B cell (primary cell): Measurements from ENCODE around the gene PPP1R16B. TPM values are rescaled to one million over a fixed set of nuclear protein-coding genes. Genes with fewer than 3 reads are reported as not detected.

Experiments
- ATAC-seq: fragments of 200-7000 bp; cut with Tn5 transposase; one replicate; pipeline ENCODE4 v1.10.0; 2021; ENCODE audit warnings: low read depth, mild to moderate bottlenecking, moderate number of reproducible peaks, moderate library complexity
- CTCF ChIA-PET: fragments of 350-600 bp; sonication (Branson Sonifier 250); formaldehyde crosslinking; loops from one replicate; lab custom pipeline; 2021; ENCODE audit warnings: antibody characterized with exemption, inconsistent platforms; lab: Charles Lee
- POLR2A ChIA-PET: fragments of 350-600 bp; sonication (Branson Sonifier 250); formaldehyde crosslinking; loops from one replicate; lab custom pipeline; 2021; ENCODE audit warnings: antibody characterized with exemption; lab: Charles Lee
- DNase-seq: peaks from one replicate; pipeline ENCODE4 v3.0.0; 2013
- H2AFZ ChIP-seq: 2 replicates; pipeline ENCODE4 v1.6.1; 2012; ENCODE audit warnings: mild to moderate bottlenecking, low read depth, low read length; ENCODE audit not compliant: insufficient read depth, poor library complexity, severe bottlenecking
- H3K27ac ChIP-seq, 2 donors: 1 replicate in 1 of 2; 2 replicates in 1 of 2; pipeline ENCODE4 v1.5.1; 2012 to 2013; ENCODE audit warnings: low read length in 2 of 2, mild to moderate bottlenecking in 2 of 2, moderate library complexity in 1 of 2
- H3K27me3 ChIP-seq, 4 experiments: fragments of 200-600 bp in 1 of 4; sonication (generic) in 1 of 4; replicated peaks in 1 of 4; 1 replicate in 2 of 4; 2 replicates in 2 of 4; pipeline versions ENCODE4 v1.6.1 to v1.7.0; 2013 to 2016; ENCODE audit warnings: low read length in 3 of 4, mild to moderate bottlenecking in 2 of 4, mixed read lengths in 1 of 4, moderate library complexity in 1 of 4; ENCODE audit not compliant: insufficient read depth in 4 of 4, control insufficient read depth in 3 of 4; ENCODE audit errors: control extremely low read depth in 1 of 4
- H3K36me3 ChIP-seq, 2 experiments: replicated peaks in 1 of 2; 1 replicate in 1 of 2; 2 replicates in 1 of 2; pipeline versions ENCODE4 v1.6.1 to v1.7.1; 2013; ENCODE audit warnings: low read length in 1 of 2; ENCODE audit not compliant: insufficient read depth in 2 of 2, control insufficient read depth in 1 of 2; ENCODE audit errors: control extremely low read depth in 1 of 2, extremely low read depth in 1 of 2
- H3K4me1 ChIP-seq, 2 donors: fragments of 200-600 bp in 1 of 2; sonication (generic) in 1 of 2; 1 replicate in 1 of 2; 2 replicates in 1 of 2; pipeline versions ENCODE4 v1.5.1 to v1.6.1; 2013 to 2017; ENCODE audit warnings: low read length in 2 of 2; ENCODE audit not compliant: control insufficient read depth in 2 of 2, insufficient read depth in 2 of 2
- H3K4me2 ChIP-seq: replicated peaks from 2 replicates; pipeline ENCODE3; 2012; ENCODE audit warnings: mild to moderate bottlenecking, low read depth, low read length; ENCODE audit not compliant: poor library complexity, severe bottlenecking
- H3K4me3 ChIP-seq, 5 experiments: fragments of 200-600 bp in 1 of 5; sonication (generic) in 1 of 5; 1 replicate in 3 of 5; 2 replicates in 2 of 5; pipeline versions ENCODE4 v1.5.1 to v1.7.0; 2011 to 2016; ENCODE audit warnings: low read length in 4 of 5, mild to moderate bottlenecking in 4 of 5, low read depth in 2 of 5, control low read depth in 1 of 5, moderate library complexity in 1 of 5; ENCODE audit not compliant: insufficient read depth in 1 of 5; ENCODE audit errors: control extremely low read depth in 1 of 5, extremely low read depth in 1 of 5
- H3K79me2 ChIP-seq: fragments of 200-600 bp; sonication (generic); one replicate; pipeline ENCODE4 v1.6.0; 2016; ENCODE audit warnings: low read length; ENCODE audit not compliant: control insufficient read depth, insufficient read depth
- H3K9ac ChIP-seq: fragments of 200-600 bp; sonication (generic); 2 replicates; pipeline ENCODE4 v1.6.1; 2017; ENCODE audit warnings: mild to moderate bottlenecking, low read length, moderate library complexity
- H3K9me3 ChIP-seq, 3 donors: one replicate each; pipeline versions ENCODE4 v1.6.1 to v1.7.1; 2013; ENCODE audit warnings: low read length in 2 of 3; ENCODE audit not compliant: control insufficient read depth in 2 of 3, insufficient read depth in 1 of 3; ENCODE audit errors: control extremely low read depth in 1 of 3
- H4K20me1 ChIP-seq: 2 replicates; pipeline ENCODE4 v1.6.0; 2012; ENCODE audit warnings: mild to moderate bottlenecking, low read length; ENCODE audit not compliant: insufficient read depth, control insufficient read depth, poor library complexity, severe bottlenecking
- H3K27ac Mint-ChIP-seq: one replicate; pipeline ENCODE4 v1.8.0; 2021; ENCODE audit warnings: mixed read lengths
- H3K27me3 Mint-ChIP-seq: one replicate; pipeline ENCODE4 v1.8.0; 2021; ENCODE audit warnings: mixed read lengths
- H3K4me1 Mint-ChIP-seq: one replicate; pipeline ENCODE4 v1.8.0; 2021; ENCODE audit warnings: mixed read lengths
- H3K4me3 Mint-ChIP-seq: one replicate; pipeline ENCODE4 v1.8.0; 2021; ENCODE audit warnings: mixed read lengths
- H3K9me3 Mint-ChIP-seq: one replicate; pipeline ENCODE4 v1.8.0; 2022; ENCODE audit warnings: mixed read lengths; ENCODE audit not compliant: insufficient read depth
- EZH2 ChIP-seq: IDR thresholded peaks from 2 replicates; pipeline ENCODE4 v1.6.1; 2012; ENCODE audit warnings: borderline replicate concordance, low read depth, mild to moderate bottlenecking, moderate library complexity, low read length; ENCODE audit not compliant: insufficient read depth, poor library complexity, severe bottlenecking
- WGBS: methylation state at CpG from one replicate; pipeline ENCODE4 v1.1.5; 2013; ENCODE audit warnings: missing lambda C conversion rate; ENCODE audit not compliant: insufficient coverage; 5-methylcytosine and 5-hydroxymethylcytosine counted together
- intact Hi-C: fragments of 100-400 bp; cut with micrococcal nuclease; formaldehyde crosslinking; loops from one replicate; pipeline ENCODE4 v1.10.0; 2022
- polyA plus RNA-seq: library from polyadenylated mRNA; depleted of rRNA; stranded (reverse); fragments of >200 nt; gene quantifications from 2 replicates; pipeline ENCODE4 v1.2.3, GENCODE V29; 2012
- total RNA-seq, 2 donors: library from RNA; stranded (reverse); fragments of 120-200 nt in 1 of 2; gene quantifications; 1 replicate in 1 of 2; 2 replicates in 1 of 2; pipeline versions ENCODE4 v1.2.3 to v1.2.4, GENCODE V29; 2013 to 2022
- TF ChIP-seq, protein P1 (sequence below): fragments of 200-600 bp; IDR thresholded peaks from one replicate; pipeline ENCODE4 v1.8.0; 2022; ENCODE audit warnings: antibody characterized with exemption, mild to moderate bottlenecking

The PPP1R16B gene
- total and polyA plus RNA-seq, 2 donors (not counting 1 experiment from before 2014, with no cell fraction given) = 58.8 to 108 TPM

DNA sequence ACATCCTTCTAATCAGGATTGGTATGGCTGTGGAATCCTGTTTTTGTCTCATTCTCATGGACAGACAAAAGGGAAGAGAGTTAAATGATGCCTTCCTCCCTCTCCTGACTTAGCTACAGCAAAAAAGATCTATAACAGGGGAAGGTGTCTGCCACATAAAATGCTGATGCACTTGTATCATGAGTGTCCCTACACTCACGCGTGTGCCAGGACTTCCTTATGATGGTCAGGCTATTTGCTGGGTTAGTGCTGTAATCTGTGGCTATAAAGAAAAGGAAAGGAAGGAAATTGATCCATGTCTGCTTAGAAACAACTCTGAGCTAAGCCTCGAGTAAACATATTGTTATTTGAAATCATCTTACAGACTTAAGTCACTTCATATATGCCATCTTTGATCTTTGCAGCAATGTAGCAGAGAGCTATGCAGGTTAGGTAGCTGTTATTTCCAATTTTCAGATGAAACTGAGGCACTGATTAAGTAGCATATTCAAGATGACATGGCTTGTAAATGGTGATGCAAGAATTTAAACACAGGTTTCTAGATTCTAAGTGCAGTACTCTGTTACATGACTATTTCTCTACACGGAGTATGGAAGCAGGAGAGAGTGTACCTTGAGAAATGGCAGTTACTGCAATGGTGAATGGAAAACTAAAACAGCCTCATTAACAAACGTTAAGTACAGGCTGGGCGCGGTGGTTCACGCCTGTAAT is 148.3 kb downstream of the PPP1R16B start:
- no peak for ATAC-seq
- no peaks in the 10 kb centered on the region for H4K20me1 ChIP-seq
- no peaks in the 10 kb centered on the region for H3K4me1 ChIP-seq
- Mint-ChIP-seq H3K27me3 (no peaks in the 10 kb centered on the region), H3K27ac (no peak overlapping the region), H3K4me1 (no peaks in the 10 kb centered on the region), H3K9me3 (no peaks in the 10 kb centered on the region), H3K4me3 (no peak overlapping the region)
- no peak overlapping the region for H3K27ac ChIP-seq
- H3K4me2 ChIP-seq = no peak overlapping the region
- no peak overlapping the region for H2AFZ ChIP-seq
- intact Hi-C loops = no loop called here
- TF ChIP-seq EZH2 = no peak
- TF ChIP-seq, protein P1, sequence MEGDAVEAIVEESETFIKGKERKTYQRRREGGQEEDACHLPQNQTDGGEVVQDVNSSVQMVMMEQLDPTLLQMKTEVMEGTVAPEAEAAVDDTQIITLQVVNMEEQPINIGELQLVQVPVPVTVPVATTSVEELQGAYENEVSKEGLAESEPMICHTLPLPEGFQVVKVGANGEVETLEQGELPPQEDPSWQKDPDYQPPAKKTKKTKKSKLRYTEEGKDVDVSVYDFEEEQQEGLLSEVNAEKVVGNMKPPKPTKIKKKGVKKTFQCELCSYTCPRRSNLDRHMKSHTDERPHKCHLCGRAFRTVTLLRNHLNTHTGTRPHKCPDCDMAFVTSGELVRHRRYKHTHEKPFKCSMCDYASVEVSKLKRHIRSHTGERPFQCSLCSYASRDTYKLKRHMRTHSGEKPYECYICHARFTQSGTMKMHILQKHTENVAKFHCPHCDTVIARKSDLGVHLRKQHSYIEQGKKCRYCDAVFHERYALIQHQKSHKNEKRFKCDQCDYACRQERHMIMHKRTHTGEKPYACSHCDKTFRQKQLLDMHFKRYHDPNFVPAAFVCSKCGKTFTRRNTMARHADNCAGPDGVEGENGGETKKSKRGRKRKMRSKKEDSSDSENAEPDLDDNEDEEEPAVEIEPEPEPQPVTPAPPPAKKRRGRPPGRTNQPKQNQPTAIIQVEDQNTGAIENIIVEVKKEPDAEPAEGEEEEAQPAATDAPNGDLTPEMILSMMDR = no peak
- no peaks in the 10 kb centered on the region for H3K79me2 ChIP-seq
- no peak overlapping the region for H3K9ac ChIP-seq
- H3K9me3 ChIP-seq = no peaks in the 10 kb centered on the region
- H3K27me3 ChIP-seq = no peaks in the 10 kb centered on the region
- ChIA-PET CTCF (no interaction called here), POLR2A (no interaction called here)
- DNase-seq = no peak
- H3K4me3 ChIP-seq = no peak overlapping the region
- WGBS = no CpG with 5 or more reads among the region's 8 CpGs
- no peaks in the 10 kb centered on the region for H3K36me3 ChIP-seq

DNA sequence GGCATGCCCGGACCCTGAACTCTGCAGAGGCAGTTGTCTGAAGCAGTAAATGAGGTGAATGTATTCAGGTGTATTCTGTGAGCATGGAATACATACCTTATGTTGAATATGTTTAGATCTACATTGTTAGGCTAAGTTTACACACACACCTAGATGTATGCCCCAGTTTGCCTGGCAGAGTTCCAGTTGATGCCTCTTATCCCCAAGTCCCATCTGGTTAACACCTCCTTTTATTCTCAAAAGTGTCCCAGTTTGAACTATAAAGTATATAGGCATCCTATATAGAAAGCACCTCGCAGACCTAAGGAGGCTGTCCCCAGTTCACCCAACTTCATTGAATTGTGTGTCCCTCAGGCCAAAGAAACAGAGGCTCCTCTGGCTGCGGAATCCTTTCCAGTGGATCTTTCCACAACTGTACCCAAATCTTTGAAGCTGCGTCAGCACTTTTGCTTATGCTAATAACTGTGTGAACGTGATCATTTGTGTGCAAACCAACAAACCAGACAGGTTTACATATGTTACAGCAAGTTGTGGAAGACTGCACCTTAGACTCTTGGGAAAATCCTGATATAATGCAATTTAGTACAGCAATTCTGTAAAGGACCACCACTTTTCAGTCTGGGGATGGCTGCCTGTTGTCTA is 151.9 kb downstream of the PPP1R16B start:
- DNase-seq (no peak), ATAC-seq (no peak)
- H3K4me1 ChIP-seq = peaks cover 6 to 7% of the 10 kb centered on the region in 2 donors
- Mint-ChIP-seq H3K27ac (no peak overlapping the region), H3K4me3 (no peak overlapping the region), H3K27me3 (no peaks in the 10 kb centered on the region), H3K4me1 (peaks cover 13% of the 10 kb centered on the region), H3K9me3 (no peaks in the 10 kb centered on the region)
- H4K20me1 ChIP-seq = no peaks in the 10 kb centered on the region
- no peak overlapping the region for H3K27ac ChIP-seq
- H2AFZ ChIP-seq = no peak overlapping the region
- no peak overlapping the region for H3K4me3 ChIP-seq
- 100% methylated on average over 3 of the region's 5 CpGs for WGBS
- H3K36me3 ChIP-seq = no peaks in the 10 kb centered on the region
- H3K9me3 ChIP-seq = no peaks in the 10 kb centered on the region
- no peak for TF ChIP-seq EZH2
- TF ChIP-seq, protein P1 = no peak
- CTCF ChIA-PET = interaction anchor here (1.2 kb wide), 1 partner anchor 92 kb away, joined by 3 read pairs; no protein-coding TSS in a partner anchor
- intact Hi-C loops = no loop called here
- no peak overlapping the region for H3K4me2 ChIP-seq
- no peak overlapping the region for H3K9ac ChIP-seq
- H3K27me3 ChIP-seq = no peaks in the 10 kb centered on the region
- no peaks in the 10 kb centered on the region for H3K79me2 ChIP-seq
- POLR2A ChIA-PET = no interaction called here
